HepG2 (cell line): Measurements from ENCODE around the gene DACT2. TPM values are rescaled to one million over a fixed set of nuclear protein-coding genes. Genes with fewer than 3 reads are reported as not detected.
A peak's percentile ranks its signal among the peaks of the same experiment; 100 is the strongest.

Experiments used
- AFF4 ChIP-seq: sonication (generic); formaldehyde crosslinking; IDR thresholded peaks from 2 replicates; pipeline ENCODE4 v1.4.0; 2020; ENCODE audit warnings: missing genetic modification reagents
- ATF3 ChIP-seq: sonication (generic); formaldehyde crosslinking; IDR thresholded peaks from 2 replicates; pipeline ENCODE4 v1.4.0; 2020; ENCODE audit warnings: missing genetic modification reagents
- CSRNP1 ChIP-seq: sonication (generic); formaldehyde crosslinking; IDR thresholded peaks from 2 replicates; pipeline ENCODE4 v1.8.1; 2023; ENCODE audit warnings: mild to moderate bottlenecking, missing genetic modification reagents
- ELF1 ChIP-seq: sonication (generic); formaldehyde crosslinking; IDR thresholded peaks from 2 replicates; pipeline ENCODE4 v1.4.0; 2020; ENCODE audit warnings: missing genetic modification reagents
- FOXC1 ChIP-seq: sonication (generic); formaldehyde crosslinking; IDR thresholded peaks from 2 replicates; pipeline ENCODE4 v1.8.0; 2022; ENCODE audit warnings: mild to moderate bottlenecking, missing genetic modification reagents, borderline replicate concordance
- FOXM1 ChIP-seq: sonication (generic); formaldehyde crosslinking; IDR thresholded peaks from 2 replicates; pipeline ENCODE4 v1.5.0; 2020; ENCODE audit warnings: missing genetic modification reagents
- FOXO4 ChIP-seq: sonication (generic); formaldehyde crosslinking; conservative IDR thresholded peaks from 2 replicates; pipeline ENCODE4 v1.8.1; 2023; ENCODE audit warnings: missing genetic modification reagents
- IKZF5 ChIP-seq: IDR thresholded peaks from 2 replicates; pipeline ENCODE4 v1.6.1; 2018; ENCODE audit warnings: missing genetic modification reagents, mild to moderate bottlenecking, missing compliant biosample characterization
- MEF2D ChIP-seq: sonication (generic); formaldehyde crosslinking; IDR thresholded peaks from 2 replicates; pipeline ENCODE4 v1.5.1; 2020; ENCODE audit warnings: mild to moderate bottlenecking, missing genetic modification reagents
- THAP8 ChIP-seq: sonication (generic); formaldehyde crosslinking; IDR thresholded peaks from 2 replicates; pipeline ENCODE4 v1.5.1; 2020; ENCODE audit warnings: missing genetic modification reagents, mild to moderate bottlenecking, borderline replicate concordance
- WIZ ChIP-seq: sonication (generic); formaldehyde crosslinking; IDR thresholded peaks from 2 replicates; pipeline ENCODE4 v1.5.1; 2020; ENCODE audit warnings: mild to moderate bottlenecking, missing genetic modification reagents
- ZFX ChIP-seq: sonication (generic); formaldehyde crosslinking; IDR thresholded peaks from 2 replicates; pipeline ENCODE4 v1.4.0; 2020; ENCODE audit warnings: mild to moderate bottlenecking, low read depth, missing genetic modification reagents, moderate library complexity
- ZNF160 ChIP-seq: sonication (generic); formaldehyde crosslinking; IDR thresholded peaks from 2 replicates; pipeline ENCODE4 v1.8.0; 2022; ENCODE audit warnings: mild to moderate bottlenecking, inconsistent platforms, missing genetic modification reagents
- ZNF251 ChIP-seq: sonication (generic); formaldehyde crosslinking; IDR thresholded peaks from 2 replicates; pipeline ENCODE4 v1.9.0; 2021; ENCODE audit warnings: mild to moderate bottlenecking, missing genetic modification reagents
- ZNF530 ChIP-seq: sonication (generic); formaldehyde crosslinking; IDR thresholded peaks from 2 replicates; pipeline ENCODE4 v1.5.0; 2020; ENCODE audit warnings: low read depth, mild to moderate bottlenecking, missing genetic modification reagents
- ZNF737 ChIP-seq: sonication (generic); formaldehyde crosslinking; IDR thresholded peaks from 2 replicates; pipeline ENCODE4 v1.5.0; 2020; ENCODE audit warnings: missing genetic modification reagents, mild to moderate bottlenecking, borderline replicate concordance
- ZNF790 ChIP-seq: sonication (generic); formaldehyde crosslinking; IDR thresholded peaks from 2 replicates; pipeline ENCODE4 v1.8.0; 2022; ENCODE audit warnings: missing genetic modification reagents, mild to moderate bottlenecking, borderline replicate concordance
- polyA plus RNA-seq, 8 experiments: library from polyadenylated mRNA; depleted of rRNA in 3 of 8; stranded (reverse) in 7 of 8; unstranded in 1 of 8; fragments of >200 nt; fragmentation: Illumina TruSeq in 4 of 8; extraction: Trizol in 4 of 8; gene quantifications; 2 replicates each; pipeline versions ENCODE4 v1.2.1 to v1.2.3, GENCODE V29; 2011 to 2016; ENCODE audit warnings: low read depth in 4 of 8, missing spikeins in 1 of 8, mixed read lengths in 1 of 8; ENCODE audit not compliant: insufficient read depth in 1 of 8
- total RNA-seq, 5 experiments: library from RNA; depleted of rRNA; stranded (reverse); fragments of >200 nt; fragmentation: Illumina TruSeq; extraction: Trizol; gene quantifications; 2 replicates each; pipeline ENCODE4 v1.2.3, GENCODE V29; 2016; ENCODE audit warnings: low read depth in 1 of 5

The DACT2 gene
- total and polyA plus RNA-seq, 2 of the 13 experiments (the other 11 are each of a cell fraction or from before 2014, with no cell fraction given) = 0.15 TPM; not detected in 1

GRCh38 chr6:168326294-168327261 lies 7.0 kb upstream of the DACT2 start (continued):
- TF ChIP-seq AFF4 (CRISPR knock-in tag) = peak; percentile 55; the same call in 1 of the 2 replicates
- no peak for TF ChIP-seq CSRNP1 (CRISPR knock-in tag)
- no peak for TF ChIP-seq ZNF790
- TF ChIP-seq IKZF5 = peak; percentile 92
- no peak for TF ChIP-seq THAP8 (CRISPR knock-in tag)
- no peak for TF ChIP-seq FOXO4
- no peak for TF ChIP-seq ZFX (CRISPR knock-in tag)
- no peak for TF ChIP-seq ZNF530
- TF ChIP-seq ELF1 (CRISPR knock-in tag) = 0 out of 2 replicates have a peak, but pooled peaks have one; percentile 44
- no peak for TF ChIP-seq FOXC1 (CRISPR knock-in tag)
- TF ChIP-seq FOXM1 (CRISPR knock-in tag) = no peak
- no peak for TF ChIP-seq ZNF251
- no peak for TF ChIP-seq ZNF160 (CRISPR knock-in tag)
- TF ChIP-seq MEF2D (CRISPR knock-in tag) = 0 out of 2 replicates have a peak, but pooled peaks have one; percentile 26
- peak; percentile 99 for TF ChIP-seq ATF3 (CRISPR knock-in tag)
- TF ChIP-seq ZNF737 (CRISPR knock-in tag) = no peak
- no peak for TF ChIP-seq WIZ (CRISPR knock-in tag)
